Adipocyte (in vitro differentiated cells): ENCODE results near the gene PPFIA4.

Experiments used
- DNase-seq: peaks from one replicate; pipeline ENCODE4 v3.0.0-alpha.2; 2015; ENCODE audit warnings: low read depth
- H3K27me3 ChIP-seq: replicated peaks from 2 replicates; pipeline ENCODE4 v1.7.0; 2013; ENCODE audit warnings: mild to moderate bottlenecking, low read length, moderate library complexity; ENCODE audit not compliant: control insufficient read depth, insufficient read depth
- H3K36me3 ChIP-seq: 2 replicates; pipeline ENCODE4 v1.7.0; 2013; ENCODE audit warnings: low read length, mild to moderate bottlenecking, moderate library complexity; ENCODE audit not compliant: control insufficient read depth, insufficient read depth, severe bottlenecking
- H3K4me1 ChIP-seq: 2 replicates; pipeline ENCODE4 v1.7.0; 2013; ENCODE audit warnings: mild to moderate bottlenecking, low read length, moderate library complexity; ENCODE audit not compliant: control insufficient read depth, insufficient read depth
- H3K4me3 ChIP-seq: 2 replicates; pipeline ENCODE4 v1.7.0; 2013; ENCODE audit warnings: mild to moderate bottlenecking, low read length, moderate library complexity
- H3K9ac ChIP-seq: 2 replicates; pipeline ENCODE4 v1.7.0; 2013; ENCODE audit warnings: mild to moderate bottlenecking, low read length, moderate library complexity
- H3K9me3 ChIP-seq: 2 replicates; pipeline ENCODE4 v1.7.0; 2013; ENCODE audit warnings: mild to moderate bottlenecking, low read length, moderate library complexity; ENCODE audit not compliant: control insufficient read depth

The PPFIA4 gene

GRCh38 chr1:203054184-203054583 lies 27.9 kb downstream of the PPFIA4 start:
- no peaks in the 10 kb centered on the region for H3K9me3 ChIP-seq
- peaks cover 16% of the 10 kb centered on the region for H3K27me3 ChIP-seq
- H3K9ac ChIP-seq: no peak overlapping the region
- H3K36me3 ChIP-seq: no peaks in the 10 kb centered on the region
- DNase-seq: no peak
- H3K4me1 ChIP-seq: peaks cover 3% of the 10 kb centered on the region
- H3K4me3 ChIP-seq: no peak overlapping the region

- Histone ChIP-seq H3K9me3 (no peaks in the 10 kb centered on the region), H3K36me3 (no peaks in the 10 kb centered on the region), H3K4me1 (peaks cover 3% of the 10 kb centered on the region), H3K27me3 (peaks cover 16% of the 10 kb centered on the region), H3K4me3 (no peak overlapping the region), H3K9ac (no peak overlapping the region)
- DNase-seq: no peak
These were observed 28.4 kb downstream of the PPFIA4 start for GRCh38 chr1:203054642-203055041.

- no peaks in the 10 kb centered on the region for H3K36me3 ChIP-seq
- no peak for DNase-seq
These were observed 29.0 kb downstream of the PPFIA4 start for GRCh38 chr1:203055161-203055799.

GRCh38 chr1:203056012-203056411 lies 29.7 kb downstream of the PPFIA4 start:
- H3K27me3 ChIP-seq: peaks cover 16% of the 10 kb centered on the region
- H3K9me3 ChIP-seq: no peaks in the 10 kb centered on the region
- no peak for DNase-seq
- H3K4me3 ChIP-seq: no peak overlapping the region
- H3K4me1 ChIP-seq: peaks cover 3% of the 10 kb centered on the region
- no peaks in the 10 kb centered on the region for H3K36me3 ChIP-seq
- no peak overlapping the region for H3K9ac ChIP-seq

More at GRCh38 chr1:203055161-203055799, 29.0 kb downstream of the PPFIA4 start:
- no peak overlapping the region for H3K4me3 ChIP-seq
- H3K4me1 ChIP-seq: peaks cover 3% of the 10 kb centered on the region
- H3K9me3 ChIP-seq: no peaks in the 10 kb centered on the region
- H3K9ac ChIP-seq: no peak overlapping the region
- H3K27me3 ChIP-seq: peaks cover 16% of the 10 kb centered on the region

- Histone ChIP-seq H3K36me3 (no peaks in the 10 kb centered on the region), H3K9me3 (no peaks in the 10 kb centered on the region), H3K9ac (no peak overlapping the region), H3K27me3 (peaks cover 14% of the 10 kb centered on the region), H3K4me3 (no peak overlapping the region), H3K4me1 (peaks cover 3% of the 10 kb centered on the region)
- no peak for DNase-seq
These were observed 30.2 kb downstream of the PPFIA4 start for GRCh38 chr1:203056516-203056915.

GRCh38 chr1:203057911-203058675 lies 31.8 kb downstream of the PPFIA4 start:
- Histone ChIP-seq H3K36me3 (no peaks in the 10 kb centered on the region), H3K9me3 (no peaks in the 10 kb centered on the region), H3K27me3 (peaks cover 12% of the 10 kb centered on the region), H3K4me1 (peaks cover 3% of the 10 kb centered on the region), H3K9ac (no peak overlapping the region), H3K4me3 (no peak overlapping the region)
- peak; percentile 88 for DNase-seq

GRCh38 chr1:203058676-203058935 lies 32.3 kb downstream of the PPFIA4 start:
- H3K36me3 ChIP-seq: no peaks in the 10 kb centered on the region
- no peak for DNase-seq

GRCh38 chr1:203059485-203059884 lies 33.2 kb downstream of the PPFIA4 start:
- Histone ChIP-seq H3K4me1 (peaks cover 3% of the 10 kb centered on the region), H3K9me3 (no peaks in the 10 kb centered on the region), H3K27me3 (peaks cover 12% of the 10 kb centered on the region), H3K9ac (no peak overlapping the region), H3K36me3 (no peaks in the 10 kb centered on the region), H3K4me3 (no peak overlapping the region)
- DNase-seq: no peak

More at GRCh38 chr1:203058676-203058935, 32.3 kb downstream of the PPFIA4 start:
- Histone ChIP-seq H3K4me1 (peaks cover 3% of the 10 kb centered on the region), H3K27me3 (peaks cover 12% of the 10 kb centered on the region), H3K9me3 (no peaks in the 10 kb centered on the region), H3K9ac (no peak overlapping the region), H3K4me3 (no peak overlapping the region)

- no peak for DNase-seq
- H3K9me3 ChIP-seq: no peaks in the 10 kb centered on the region
- H3K27me3 ChIP-seq: peaks cover 12% of the 10 kb centered on the region
- H3K9ac ChIP-seq: no peak overlapping the region
- no peaks in the 10 kb centered on the region for H3K36me3 ChIP-seq
- H3K4me1 ChIP-seq: peaks cover 3% of the 10 kb centered on the region
- no peak overlapping the region for H3K4me3 ChIP-seq
These were observed 33.8 kb downstream of the PPFIA4 start for GRCh38 chr1:203060115-203060514.

- H3K9me3 ChIP-seq: no peaks in the 10 kb centered on the region
- DNase-seq: no peak
- no peak overlapping the region for H3K4me3 ChIP-seq
- no peak overlapping the region for H3K9ac ChIP-seq
- H3K4me1 ChIP-seq: peaks cover under 1% of the 10 kb centered on the region
- H3K27me3 ChIP-seq: peaks cover 9% of the 10 kb centered on the region
- H3K36me3 ChIP-seq: no peaks in the 10 kb centered on the region
These were observed 37.0 kb downstream of the PPFIA4 start for GRCh38 chr1:203063287-203063686.

- no peaks in the 10 kb centered on the region for H3K36me3 ChIP-seq
- peaks cover 16% of the 10 kb centered on the region for H3K4me1 ChIP-seq
These were observed 38.9 kb downstream of the PPFIA4 start for GRCh38 chr1:203065191-203065590.

More at GRCh38 chr1:203065191-203065590, 38.9 kb downstream of the PPFIA4 start:
- Histone ChIP-seq H3K9ac (no peak overlapping the region), H3K27me3 (peaks cover 3% of the 10 kb centered on the region), H3K9me3 (no peaks in the 10 kb centered on the region), H3K4me3 (no peak overlapping the region)
- DNase-seq: no peak
